Measurements from ENCODE around the gene LCP1. TPM values are rescaled to one million over a fixed set of nuclear protein-coding genes. Genes with fewer than 3 reads are reported as not detected.
"Not testable (repeated sequence)": the region's sequence is repeated elsewhere in the genome, so short reads cannot be mapped to it uniquely, and the experiment has no call there.

The LCP1 gene
- total RNA-seq, 1 experiment from 2014 or later: 77.8 TPM

DNA sequence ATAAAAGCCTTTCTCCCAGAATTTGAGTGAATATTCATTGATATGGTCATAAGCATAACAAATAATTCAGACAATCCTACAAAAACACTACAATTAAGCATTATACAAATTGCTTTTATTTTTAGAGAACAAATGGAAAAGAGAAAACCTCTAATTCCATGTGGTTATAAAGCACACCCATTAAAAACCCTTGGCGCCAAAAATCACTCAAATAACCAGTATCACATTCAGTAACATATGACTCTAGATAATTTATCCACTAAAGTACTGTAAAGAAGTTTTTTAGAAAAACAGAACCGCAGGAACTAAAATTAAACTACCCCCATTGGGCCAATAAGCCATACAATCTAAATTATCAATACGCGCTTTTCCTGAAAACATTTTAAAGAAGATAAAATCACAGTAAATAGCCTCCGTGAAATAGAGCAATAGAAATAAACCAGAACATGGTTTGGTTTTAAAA, 569 bp downstream of the LCP1 start:
- no peak for DNase-seq (ENCODE audit: low spot score)

DNA sequence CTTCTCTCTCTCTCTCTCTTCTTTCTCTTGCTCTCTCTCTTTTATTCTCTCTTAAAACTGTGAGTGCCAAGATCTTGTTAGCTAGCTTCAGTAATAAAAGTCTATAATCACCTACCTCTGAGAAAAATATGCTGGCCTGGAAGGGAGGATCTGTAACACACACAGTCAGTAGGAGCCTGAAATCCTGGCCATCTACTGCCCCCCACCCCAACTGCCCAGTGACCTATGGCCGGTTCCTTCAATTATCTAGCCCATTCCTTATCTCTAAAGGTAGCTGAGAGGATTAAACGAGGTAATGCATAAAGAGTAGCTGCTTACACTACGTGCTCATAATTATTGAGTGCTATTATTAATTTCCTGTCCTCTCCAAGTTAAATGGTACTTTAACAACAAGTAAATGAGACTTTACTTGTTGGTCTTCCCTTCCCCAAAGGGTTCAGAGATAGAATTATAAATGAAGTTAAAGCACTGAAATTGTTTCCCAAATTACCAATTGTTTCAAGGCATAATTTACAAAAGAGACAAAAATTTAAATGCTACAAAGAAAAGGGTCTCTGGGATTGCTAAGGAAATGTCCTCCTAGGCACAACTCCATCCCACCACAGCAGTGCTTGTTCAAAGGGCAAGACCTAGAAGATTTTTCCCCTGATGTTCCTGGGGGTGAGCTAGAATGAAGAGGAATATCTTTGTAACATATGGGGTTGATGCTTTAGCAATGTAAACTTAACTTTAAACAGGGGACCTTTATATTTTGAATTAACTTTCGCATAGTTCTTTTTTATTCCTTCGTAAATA, 1.8 kb downstream of the LCP1 start:
- no peak for DNase-seq (ENCODE audit: low spot score)

DNA sequence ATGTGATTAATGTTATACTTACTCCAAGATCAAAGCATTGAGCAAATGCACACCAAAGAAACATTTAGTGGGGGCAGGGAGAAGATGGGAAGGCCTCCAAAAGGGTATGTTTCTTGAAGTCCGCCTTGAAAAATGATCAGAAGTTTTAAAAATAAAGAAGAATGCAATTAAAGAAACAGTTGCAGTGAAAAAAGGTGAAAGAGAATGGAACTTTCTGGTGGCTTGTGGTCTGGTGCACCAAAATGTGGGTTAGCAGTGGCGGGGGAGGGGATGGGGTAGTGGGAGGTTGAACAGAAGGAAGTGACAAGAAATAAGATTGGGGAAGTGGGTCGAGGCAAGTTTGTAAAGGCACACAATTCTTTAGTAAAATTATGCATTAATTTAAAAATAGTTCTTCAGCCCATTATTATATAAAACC, 2.5 kb downstream of the LCP1 start:
- DNase-seq (ENCODE audit: low spot score): no peak

DNA sequence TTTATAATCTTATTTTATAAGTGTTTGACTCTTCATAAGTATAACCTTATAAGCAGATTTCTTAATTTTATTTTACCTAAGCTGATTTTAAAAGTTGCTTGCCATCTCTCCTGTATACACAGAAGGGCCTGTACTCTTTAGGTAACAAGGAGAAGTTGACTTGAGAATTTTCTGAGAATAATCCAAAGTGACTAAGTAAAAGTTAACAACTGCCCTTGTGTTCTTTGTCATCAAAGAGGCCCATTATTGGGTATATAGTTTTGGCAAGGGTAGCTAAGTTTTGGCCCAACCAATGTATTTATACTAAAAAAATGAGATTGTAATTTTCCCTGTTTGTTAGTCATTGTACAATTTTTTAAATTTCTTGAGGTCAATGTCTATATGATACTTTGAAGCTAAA, 3.2 kb downstream of the LCP1 start:
- no peak for DNase-seq (ENCODE audit: low spot score)

DNA sequence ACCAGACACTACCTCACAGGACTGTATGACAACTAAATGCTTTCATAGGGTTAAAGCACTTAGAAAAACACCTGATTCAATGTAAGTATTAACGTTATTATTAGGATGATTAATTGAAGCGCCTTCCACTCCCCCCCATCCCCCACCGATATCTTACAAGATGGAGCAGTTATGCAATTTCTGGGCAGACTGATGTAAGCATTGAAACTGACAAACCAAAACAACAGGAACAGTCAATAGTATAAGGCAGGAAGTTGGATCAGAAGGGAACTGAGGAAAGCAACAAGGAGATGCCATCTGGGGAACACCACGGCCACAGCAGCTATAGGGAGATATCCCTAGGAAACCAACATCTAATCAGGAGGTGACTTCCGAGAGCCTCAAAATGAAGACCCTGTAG, 3.8 kb downstream of the LCP1 start:
- no peak for DNase-seq (ENCODE audit: low spot score)

DNA sequence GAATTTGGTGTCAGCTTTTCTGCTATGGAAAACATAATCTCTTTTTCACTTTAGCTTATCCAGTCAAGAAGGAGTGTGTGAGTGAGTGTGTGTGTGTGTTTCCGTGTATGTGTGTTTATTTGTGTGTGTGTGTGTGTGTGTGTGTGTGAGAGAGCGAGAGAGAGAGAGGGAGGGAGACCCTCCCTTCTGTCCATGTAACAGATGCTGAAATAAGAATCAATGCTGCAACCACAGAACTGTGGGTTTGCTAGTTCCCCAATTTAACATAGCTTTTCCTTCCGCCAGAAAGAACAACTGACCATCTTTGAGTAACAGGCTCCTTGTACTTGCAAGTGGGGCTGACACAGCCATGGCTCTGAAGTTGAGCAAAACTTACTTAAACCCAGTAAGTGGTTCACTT, 5.2 kb downstream of the LCP1 start:
- DNase-seq (ENCODE audit: low spot score): no peak

DNA sequence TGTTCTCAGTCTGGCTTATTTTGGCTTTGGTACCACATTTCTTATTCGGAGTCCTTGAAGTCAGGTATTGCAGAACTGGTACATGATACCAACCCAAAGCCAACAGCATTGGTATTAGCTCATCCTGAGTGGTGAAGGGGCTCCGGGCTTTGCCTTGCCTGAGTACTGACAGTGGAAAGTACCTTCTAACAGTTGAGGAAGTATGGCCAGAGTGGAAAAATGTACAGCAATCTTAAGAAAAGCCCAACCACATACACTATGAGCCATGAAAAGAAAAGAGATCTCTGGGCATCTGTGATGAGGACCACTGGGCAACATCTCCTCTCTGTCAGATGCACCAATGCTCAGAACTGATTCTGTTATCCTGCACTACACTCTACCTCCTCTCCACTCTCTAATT, 8.3 kb downstream of the LCP1 start:
- DNase-seq (ENCODE audit: low spot score): no peak

DNA sequence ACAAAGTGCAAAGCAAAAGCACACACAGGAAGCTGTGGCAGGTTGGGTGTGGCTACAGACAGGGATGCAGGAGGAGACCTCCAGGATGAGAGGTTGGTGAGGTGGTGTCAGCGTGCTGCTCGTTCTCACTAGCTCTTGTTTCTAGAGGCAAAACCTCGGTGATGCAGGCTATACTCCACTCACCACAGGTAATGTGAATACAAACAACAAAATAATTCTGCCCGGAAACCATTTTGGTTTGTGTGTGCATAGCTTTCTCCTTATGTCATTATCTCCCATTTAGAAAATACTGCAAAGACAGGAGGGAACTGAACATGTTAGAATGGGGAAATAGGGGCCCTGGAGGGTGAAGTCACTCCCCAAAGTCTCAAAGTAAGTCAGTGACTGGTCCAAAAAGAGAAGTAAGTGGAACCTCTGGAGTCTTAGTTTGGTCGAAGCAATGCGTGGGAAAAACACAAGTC, 9.4 kb downstream of the LCP1 start:
- peak; percentile 30 for DNase-seq (ENCODE audit: low spot score)

DNA sequence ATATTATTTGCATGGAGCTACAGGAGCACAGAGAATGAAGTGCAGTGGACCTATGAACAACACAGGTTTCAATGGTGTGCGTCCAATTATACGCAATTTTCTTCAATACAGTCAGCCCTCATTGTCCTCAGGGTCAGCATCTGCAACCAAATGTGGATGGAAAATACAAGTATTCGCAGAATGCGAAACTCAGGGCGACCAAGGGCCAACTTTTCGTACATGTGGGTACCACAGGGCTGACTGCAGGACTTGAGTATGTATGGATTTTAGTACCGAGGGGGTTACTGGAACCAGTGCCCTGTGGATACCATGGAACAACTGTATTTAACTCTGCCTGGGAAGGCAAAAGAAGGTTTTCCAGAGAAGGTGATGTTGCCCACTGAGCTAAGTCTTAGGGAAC, 10.2 kb downstream of the LCP1 start:
- DNase-seq (ENCODE audit: low spot score): no peak

DNA sequence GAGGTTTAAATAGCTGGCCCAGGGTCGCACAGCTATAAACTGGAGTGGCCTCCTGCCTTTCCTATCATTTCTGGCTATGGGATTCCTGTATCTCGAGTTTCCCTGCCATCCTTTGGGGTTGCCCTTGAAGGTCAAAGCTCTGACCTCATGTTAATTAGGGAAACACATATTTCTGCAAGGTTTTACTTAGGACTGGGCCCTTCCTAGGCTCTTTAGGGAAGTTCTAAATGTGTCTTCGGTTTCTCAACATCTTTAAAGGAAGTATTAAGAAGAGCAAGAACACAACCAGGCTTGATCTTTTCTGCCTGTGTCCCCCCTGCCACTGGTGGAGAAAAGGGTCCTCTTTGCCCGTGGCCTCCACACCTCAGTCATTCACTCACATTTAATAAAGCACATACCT, 10.8 kb downstream of the LCP1 start:
- no peak for DNase-seq (ENCODE audit: low spot score)

DNA sequence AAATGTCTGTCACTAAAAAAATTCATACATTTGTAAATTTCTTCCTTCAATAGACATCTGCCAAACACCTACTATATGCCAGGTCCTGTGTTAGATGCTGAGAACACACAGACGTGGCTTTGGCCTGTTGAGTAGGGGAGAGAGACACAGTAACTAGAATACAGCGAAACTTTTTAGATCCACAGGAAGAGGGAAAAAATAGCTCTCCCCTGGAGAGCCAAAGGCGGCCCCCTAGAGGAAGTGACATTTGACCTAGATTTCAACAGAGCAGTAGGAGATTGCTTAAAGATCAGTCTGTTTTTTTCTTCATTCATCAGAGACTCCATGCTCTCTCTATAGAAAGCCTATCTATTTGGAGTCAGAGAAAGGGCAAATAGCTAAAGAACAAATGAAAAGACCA, 11.3 kb downstream of the LCP1 start:
- DNase-seq (ENCODE audit: low spot score): no peak

GRCh38 chr13:46170268-46170667, 11.7 kb downstream of the LCP1 start:
- DNase-seq (ENCODE audit: low spot score): no peak

GRCh38 chr13:46169758-46170157, 12.2 kb downstream of the LCP1 start:
- no peak for DNase-seq (ENCODE audit: low spot score)

- DNase-seq (ENCODE audit: low spot score): no peak
These were observed 13.2 kb downstream of the LCP1 start for GRCh38 chr13:46168783-46169182.

GRCh38 chr13:46168341-46168740, 13.6 kb downstream of the LCP1 start:
- DNase-seq (ENCODE audit: low spot score): no peak

GRCh38 chr13:46166947-46167610, 14.9 kb downstream of the LCP1 start:
- DNase-seq (ENCODE audit: low spot score): no peak

GRCh38 chr13:46166224-46166584, 15.8 kb downstream of the LCP1 start:
- no peak for DNase-seq (ENCODE audit: low spot score)

DNA sequence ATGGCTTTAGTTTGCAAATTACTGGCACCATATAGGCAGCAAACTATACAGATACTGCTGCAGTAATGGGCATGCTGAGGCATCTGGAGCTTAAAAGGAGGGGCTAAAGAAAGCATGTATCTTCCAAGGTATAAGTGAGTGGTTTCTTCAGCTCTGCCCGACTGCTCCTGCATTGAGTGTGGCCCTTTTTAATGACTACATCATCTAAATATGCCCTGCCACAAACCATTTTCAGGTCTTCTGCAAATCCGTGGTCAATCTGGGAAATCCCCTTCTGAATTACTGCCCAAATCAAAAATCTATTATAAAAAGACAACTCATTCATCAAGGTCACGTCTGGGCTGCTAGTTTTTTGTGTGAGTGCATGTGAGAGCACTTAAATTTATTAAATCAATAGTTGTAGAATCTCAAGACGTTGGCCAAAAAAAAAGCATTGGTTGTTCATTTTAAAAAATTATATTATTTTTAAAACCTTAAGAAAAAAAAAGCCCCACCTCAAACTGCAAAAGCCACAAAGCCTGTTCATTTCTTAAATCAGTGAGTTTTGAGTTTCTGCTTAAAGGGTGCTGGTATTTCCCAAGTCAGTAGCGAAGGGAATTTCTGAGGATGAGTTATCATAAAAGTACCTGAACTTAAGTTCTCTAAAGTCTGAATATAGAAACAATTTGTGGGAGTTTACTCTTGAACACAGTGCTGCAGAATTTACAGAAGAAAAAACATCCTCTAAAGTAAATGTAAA, 16.3 kb downstream of the LCP1 start:
- DNase-seq (ENCODE audit: low spot score): peak; percentile 17

- DNase-seq (ENCODE audit: low spot score): no peak
These were observed 17.3 kb downstream of the LCP1 start for GRCh38 chr13:46164661-46165060.

DNA sequence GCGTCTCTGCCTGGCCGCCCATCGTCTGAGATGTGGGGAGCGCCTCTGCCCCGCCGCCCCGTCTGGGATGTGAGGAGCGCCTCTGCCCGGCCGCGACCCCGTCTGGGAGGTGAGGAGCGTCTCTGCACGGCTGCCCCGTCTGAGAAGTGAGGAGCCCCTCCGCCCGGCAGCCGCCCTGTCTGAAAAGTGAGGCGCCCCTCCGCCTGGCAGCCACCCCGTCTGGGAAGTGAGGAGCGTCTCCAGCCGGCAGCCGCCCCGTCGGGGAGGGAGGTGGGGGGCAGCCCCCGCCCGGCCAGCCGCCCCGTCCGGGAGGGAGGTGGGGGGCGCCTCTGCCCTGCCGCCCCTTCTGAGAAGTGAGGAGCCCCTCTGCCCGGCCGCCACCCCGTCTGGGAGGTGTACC, 19.2 kb downstream of the LCP1 start:
- DNase-seq (ENCODE audit: low spot score): not testable (repeated sequence)

DNA sequence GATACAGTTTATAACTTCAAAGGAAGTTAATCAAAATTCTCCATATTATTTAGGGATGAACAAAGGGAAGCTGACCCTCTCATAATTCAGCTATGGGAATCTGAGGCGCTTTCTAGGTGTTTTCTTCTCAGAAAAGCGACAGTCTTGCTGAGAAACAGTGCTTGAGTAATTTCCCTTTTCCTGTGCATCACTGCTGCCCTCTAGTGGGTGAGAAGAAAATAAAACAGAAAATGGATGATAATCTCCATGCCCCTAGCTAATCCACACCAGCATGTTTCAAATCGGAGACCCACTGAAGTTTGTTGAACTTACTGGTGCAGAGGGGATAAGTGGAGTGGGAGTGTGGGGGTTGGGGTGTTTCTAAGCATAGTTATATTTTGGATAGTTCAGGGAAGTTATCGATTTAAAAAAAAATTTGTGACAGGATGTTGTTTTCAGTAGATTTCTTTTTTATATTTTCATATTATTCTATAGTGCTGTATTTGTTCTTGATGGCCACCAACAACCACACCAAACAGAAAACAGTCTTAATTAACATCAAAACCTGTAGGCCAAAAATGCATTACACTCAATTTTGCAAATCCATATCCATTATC, 21.4 kb downstream of the LCP1 start:
- peak; percentile 51 for DNase-seq (ENCODE audit: low spot score)

DNA sequence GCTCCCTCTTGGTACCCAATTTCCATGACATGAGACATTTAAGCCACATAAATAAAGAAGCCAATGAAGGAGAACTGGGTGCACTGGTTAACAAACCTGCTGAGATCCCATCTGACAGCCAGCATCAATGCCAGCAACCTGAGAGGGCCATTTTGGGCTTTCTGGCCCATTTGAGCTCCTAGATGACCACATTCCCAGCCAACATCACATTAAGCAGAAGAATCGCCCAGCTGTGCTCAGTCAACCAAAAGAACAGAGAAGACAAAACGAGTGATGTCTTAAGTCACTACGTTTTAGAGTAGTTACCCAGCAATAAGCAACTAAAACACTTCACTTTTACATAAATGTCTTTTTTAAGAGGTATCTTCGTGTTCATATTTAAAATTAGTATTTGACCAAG, 21.9 kb downstream of the LCP1 start:
- no peak for DNase-seq (ENCODE audit: low spot score)
